CD1c-positive myeloid dendritic cell (primary cell): ENCODE measurements around the gene GID4.

Source experiments
- DNase-seq: peaks from one replicate; pipeline ENCODE4 v3.0.0-alpha.2; 2016; ENCODE audit errors: extremely low spot score

Gene GID4

GRCh38 chr17:18017958-18018357 lies 21.2 kb upstream of the GID4 start:
- no peak for DNase-seq

- DNase-seq, result no peak
Observed at GRCh38 chr17:18018411-18018921, 20.7 kb upstream of the GID4 start.

GRCh38 chr17:18019838-18020154 lies 19.4 kb upstream of the GID4 start:
- DNase-seq, result no peak

- DNase-seq, result no peak
Observed at GRCh38 chr17:18020971-18021370, 18.2 kb upstream of the GID4 start.

GRCh38 chr17:18021372-18021771 lies 17.8 kb upstream of the GID4 start:
- no peak for DNase-seq

- DNase-seq, result peak; percentile 69
Observed at GRCh38 chr17:18025241-18025944, 13.8 kb upstream of the GID4 start.

- DNase-seq, result peak; percentile 52
Observed at GRCh38 chr17:18025945-18026776, 13.0 kb upstream of the GID4 start.

- no peak for DNase-seq
Observed at GRCh38 chr17:18027280-18027679, 11.9 kb upstream of the GID4 start.

GRCh38 chr17:18028114-18028951 lies 10.9 kb upstream of the GID4 start:
- no peak for DNase-seq

GRCh38 chr17:18028952-18029540 lies 10.2 kb upstream of the GID4 start:
- no peak for DNase-seq

- peak; percentile 15 for DNase-seq
Observed at GRCh38 chr17:18031955-18032354, 7.3 kb upstream of the GID4 start.

GRCh38 chr17:18033442-18034099 lies 5.6 kb upstream of the GID4 start:
- DNase-seq, result peak; percentile 92

GRCh38 chr17:18035704-18036103 lies 3.5 kb upstream of the GID4 start:
- DNase-seq, result no peak

- peak; percentile 76 for DNase-seq
Observed at GRCh38 chr17:18037486-18037885, 1.7 kb upstream of the GID4 start.

- DNase-seq, result peak; percentile 74
Observed at GRCh38 chr17:18038149-18038850, 908 bp upstream of the GID4 start.

GRCh38 chr17:18039535-18040260 lies 490 bp downstream of the GID4 start:
- no peak for DNase-seq

- no peak for DNase-seq
Observed at GRCh38 chr17:18040261-18040858, 1.2 kb downstream of the GID4 start.

- no peak for DNase-seq
Observed at GRCh38 chr17:18041776-18042175, 2.6 kb downstream of the GID4 start.

GRCh38 chr17:18042983-18043382 lies 3.8 kb downstream of the GID4 start:
- no peak for DNase-seq

- DNase-seq, result no peak
Observed at GRCh38 chr17:18043491-18043890, 4.3 kb downstream of the GID4 start.
